ENCODE measurements around the gene BRD4. TPM values are rescaled to one million over a fixed set of nuclear protein-coding genes. Genes with fewer than 3 reads are reported as not detected.

Gene BRD4
- total RNA-seq, 4 donors from 2014 or later = 34.1 to 48.1 (median 37.5) TPM

DNA sequence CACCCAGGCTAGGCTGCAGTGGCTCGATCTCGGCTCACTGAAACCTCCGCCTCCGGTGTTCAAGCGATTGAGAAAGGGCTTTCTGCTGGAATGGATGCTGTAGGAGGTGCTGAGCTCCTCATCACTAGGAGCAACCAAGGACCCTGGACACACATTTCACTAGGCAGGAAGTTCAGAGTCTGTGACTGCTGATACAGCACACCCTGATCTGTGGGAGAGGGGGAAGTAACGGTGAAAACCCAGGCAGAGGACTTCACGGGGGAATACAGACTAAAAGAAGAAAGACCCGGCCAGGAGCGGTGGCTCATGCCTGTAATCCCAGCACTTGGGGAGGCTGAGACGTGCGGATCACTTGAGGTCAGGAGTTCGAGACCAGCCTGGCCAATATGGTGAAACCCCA is 119.6 kb downstream of the BRD4 start:
- no peak for DNase-seq (ENCODE audit: extremely low spot score)
- WGBS = 90% methylated on average over 12 of the region's 12 CpGs
- H3K4me3 ChIP-seq = no peak overlapping the region
- H3K27ac ChIP-seq (replicated peaks in 1 of 4) = no peak overlapping the region
- peaks cover 0 to 5% (median 0%) of the 10 kb centered on the region in 4 donors for H3K27me3 ChIP-seq
- H3K9me3 ChIP-seq = no peaks in the 10 kb centered on the region
- no peaks in the 10 kb centered on the region for H3K36me3 ChIP-seq
- TF ChIP-seq, protein P1, sequence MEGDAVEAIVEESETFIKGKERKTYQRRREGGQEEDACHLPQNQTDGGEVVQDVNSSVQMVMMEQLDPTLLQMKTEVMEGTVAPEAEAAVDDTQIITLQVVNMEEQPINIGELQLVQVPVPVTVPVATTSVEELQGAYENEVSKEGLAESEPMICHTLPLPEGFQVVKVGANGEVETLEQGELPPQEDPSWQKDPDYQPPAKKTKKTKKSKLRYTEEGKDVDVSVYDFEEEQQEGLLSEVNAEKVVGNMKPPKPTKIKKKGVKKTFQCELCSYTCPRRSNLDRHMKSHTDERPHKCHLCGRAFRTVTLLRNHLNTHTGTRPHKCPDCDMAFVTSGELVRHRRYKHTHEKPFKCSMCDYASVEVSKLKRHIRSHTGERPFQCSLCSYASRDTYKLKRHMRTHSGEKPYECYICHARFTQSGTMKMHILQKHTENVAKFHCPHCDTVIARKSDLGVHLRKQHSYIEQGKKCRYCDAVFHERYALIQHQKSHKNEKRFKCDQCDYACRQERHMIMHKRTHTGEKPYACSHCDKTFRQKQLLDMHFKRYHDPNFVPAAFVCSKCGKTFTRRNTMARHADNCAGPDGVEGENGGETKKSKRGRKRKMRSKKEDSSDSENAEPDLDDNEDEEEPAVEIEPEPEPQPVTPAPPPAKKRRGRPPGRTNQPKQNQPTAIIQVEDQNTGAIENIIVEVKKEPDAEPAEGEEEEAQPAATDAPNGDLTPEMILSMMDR (IDR thresholded peaks at IDR 0.05) = no peak
- TF ChIP-seq POLR2A (IDR thresholded peaks at IDR 0.05; ENCODE audit: low read depth) (no peak), POLR2AphosphoS5 (IDR thresholded peaks at IDR 0.05) (no peak), EP300 (IDR thresholded peaks at IDR 0.05) (no peak)
- intact Hi-C loops (cut with DNase I) = no loop called here
- peaks cover 0 to 6% (median 0%) of the 10 kb centered on the region in 4 donors for H3K4me1 ChIP-seq

DNA sequence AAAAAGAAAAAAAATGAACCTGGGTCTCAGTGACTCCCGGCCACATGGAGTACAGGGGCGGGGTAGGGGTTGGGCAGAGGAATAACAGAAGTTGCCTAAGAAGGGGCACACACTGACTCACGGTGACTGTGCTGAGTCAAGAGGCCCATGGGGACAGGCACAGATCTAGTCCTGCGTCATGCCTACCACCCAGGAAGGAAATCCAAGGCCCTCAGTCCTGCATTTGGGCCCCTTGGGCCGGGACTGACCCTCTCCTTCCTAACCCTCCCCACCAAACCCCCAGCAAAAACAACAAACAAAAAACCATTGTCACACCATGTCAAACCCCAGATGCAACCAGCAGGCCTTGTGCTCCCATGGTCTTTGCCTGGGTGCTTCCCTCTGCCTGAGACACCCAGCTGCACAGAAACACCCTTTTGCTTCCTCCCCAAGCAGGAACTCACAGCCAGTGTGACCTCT is 122.0 kb downstream of the BRD4 start:
- 53% methylated on average over 5 of the region's 5 CpGs for WGBS
- Histone ChIP-seq H3K4me3 (no peak overlapping the region), H3K27ac (replicated peaks in 1 of 4) (peak overlapping the region; percentile 35 to 53 (median 47)), H3K9me3 (no peaks in the 10 kb centered on the region), H3K27me3 (peaks cover 0 to 5% (median 0%) of the 10 kb centered on the region in 4 donors), H3K36me3 (no peaks in the 10 kb centered on the region), H3K4me1 (peaks cover 0 to 6% (median 0%) of the 10 kb centered on the region in 4 donors)
- intact Hi-C loops (cut with DNase I) = no loop called here
- no peak for DNase-seq (ENCODE audit: extremely low spot score)
- TF ChIP-seq POLR2AphosphoS5 (IDR thresholded peaks at IDR 0.05) (peak in 1 of 2 donors; percentile 14), EP300 (IDR thresholded peaks at IDR 0.05) (no peak)
- TF ChIP-seq, protein P1 (IDR thresholded peaks at IDR 0.05) = no peak

- intact Hi-C loops (cut with DNase I) = no loop called here
- Histone ChIP-seq H3K4me3 (peak overlapping the region in 3 of 4 donors; percentile 47 to 61 (median 50)), H3K9me3 (no peaks in the 10 kb centered on the region), H3K4me1 (peaks cover 10 to 29% (median 16%) of the 10 kb centered on the region in 4 donors), H3K27ac (replicated peaks in 1 of 4) (peak overlapping the region in 1 of 4 donors; percentile 66), H3K36me3 (no peaks in the 10 kb centered on the region), H3K27me3 (peaks cover 6 to 65% (median 23%) of the 10 kb centered on the region in 4 donors)
- 90% methylated on average over 14 of the region's 18 CpGs for WGBS
- TF ChIP-seq POLR2A (IDR thresholded peaks at IDR 0.05; ENCODE audit: low read depth) (no peak), EP300 (IDR thresholded peaks at IDR 0.05) (no peak), POLR2AphosphoS5 (IDR thresholded peaks at IDR 0.05) (no peak)
- TF ChIP-seq, protein P1 (IDR thresholded peaks at IDR 0.05) = no peak
- DNase-seq (ENCODE audit: extremely low spot score) = no peak
Observed at GRCh38 chr19:15201374-15202023, 130.8 kb downstream of the BRD4 start.

GRCh38 chr19:15200553-15201364 is 131.6 kb downstream of the BRD4 start, which contains the start of gene NOTCH3:
NOTCH3 (minus strand) TSS chr19:15200995; CDS start chr19:15200905, 90 bp downstream.
- intact Hi-C loops (cut with DNase I) = no loop called here
- TF ChIP-seq POLR2A (IDR thresholded peaks at IDR 0.05; ENCODE audit: low read depth) (no peak), POLR2AphosphoS5 (IDR thresholded peaks at IDR 0.05) (no peak), EP300 (IDR thresholded peaks at IDR 0.05) (no peak)
- TF ChIP-seq, protein P1 (IDR thresholded peaks at IDR 0.05) = no peak
- peaks cover 6 to 73% (median 31%) of the 10 kb centered on the region in 4 donors for H3K27me3 ChIP-seq
- peaks cover 10 to 36% (median 20%) of the 10 kb centered on the region in 4 donors for H3K4me1 ChIP-seq
- 6% methylated on average over 4 of the region's 74 CpGs for WGBS
- H3K4me3 ChIP-seq = peak within 1 kb of the TSS; percentile 47 to 61 (median 49)
- DNase-seq (ENCODE audit: extremely low spot score) = no peak
- peak within 1 kb of the TSS; percentile 60 to 71 (median 68) for H3K27ac ChIP-seq (replicated peaks in 1 of 4)
- no peaks in the 10 kb centered on the region for H3K9me3 ChIP-seq
- no peaks in the 10 kb centered on the region for H3K36me3 ChIP-seq

Data from esophagus muscularis mucosa (tissue), 4 donors.